IMR-90 (cell line): ENCODE results near the gene CDK5. TPM values are rescaled to one million over a fixed set of nuclear protein-coding genes. Genes with fewer than 3 reads are reported as not detected.

Experiments
- ATAC-seq: fragments of 200-7000 bp; cut with Tn5 transposase; 2 replicates; pipeline ENCODE4 v1.9.1; 2020; ENCODE audit warnings: low read depth, mild to moderate bottlenecking, moderate library complexity
- BruUV-seq: library from RNA; stranded (reverse); fragments of 400-500 nt; replicated peaks from 2 replicates; lab custom pipeline; 2021; lab: Mats Ljungman, UMichigan
- CTCF ChIA-PET: fragments of 300-600 bp; formaldehyde crosslinking; extraction: SDS; loops from one replicate; lab custom pipeline; 2021; ENCODE audit warnings: antibody characterized with exemption; lab: Yijun Ruan, JAX
- POLR2A ChIA-PET: fragments of 300-600 bp; sonication (Branson Sonifier 250); formaldehyde crosslinking; loops from one replicate; lab custom pipeline; 2022; ENCODE audit warnings: antibody characterized with exemption; ENCODE audit not compliant: unreplicated experiment; lab: Charles Lee
- DNase-seq: peaks from one replicate; pipeline ENCODE4 v3.0.0; 2013
- H2AFZ ChIP-seq: replicated peaks from 2 replicates; pipeline ENCODE3; 2013; ENCODE audit warnings: low read length, mild to moderate bottlenecking; ENCODE audit not compliant: poor library complexity
- H2AK5ac ChIP-seq: 2 replicates; pipeline ENCODE4 v1.6.1; 2013; ENCODE audit warnings: low read depth, low read length, inconsistent platforms
- H2AK9ac ChIP-seq: replicated peaks from 2 replicates; pipeline ENCODE3; 2013; ENCODE audit warnings: mild to moderate bottlenecking, low read depth, low read length, moderate library complexity; ENCODE audit not compliant: poor library complexity
- H2BK120ac ChIP-seq: 2 replicates; pipeline ENCODE4 v1.6.1; 2013; ENCODE audit warnings: low read depth, low read length, inconsistent platforms
- H2BK15ac ChIP-seq: 3 replicates; pipeline ENCODE4 v1.6.1; 2013; ENCODE audit warnings: low read depth, low read length, inconsistent platforms
- H2BK20ac ChIP-seq: 2 replicates; pipeline ENCODE4 v1.6.1; 2013; ENCODE audit warnings: low read depth, mild to moderate bottlenecking, inconsistent platforms, low read length, moderate library complexity
- H2BK5ac ChIP-seq: 2 replicates; pipeline ENCODE4 v1.6.1; 2013; ENCODE audit warnings: mild to moderate bottlenecking, low read depth, low read length, inconsistent platforms; ENCODE audit not compliant: poor library complexity, severe bottlenecking
- H3K14ac ChIP-seq: replicated peaks from 2 replicates; pipeline ENCODE4 v1.6.1; 2013; ENCODE audit warnings: low read depth, low read length, inconsistent platforms
- H3K18ac ChIP-seq: 2 replicates; pipeline ENCODE4 v1.6.1; 2013; ENCODE audit warnings: low read depth, low read length, control low read depth
- H3K23ac ChIP-seq: 2 replicates; pipeline ENCODE4 v1.6.1; 2013; ENCODE audit warnings: low read depth, low read length, inconsistent platforms
- H3K27ac ChIP-seq: 2 replicates; pipeline ENCODE4 v1.5.1; 2013; ENCODE audit warnings: mild to moderate bottlenecking, control low read depth, low read length; ENCODE audit not compliant: insufficient read depth
- H3K27me3 ChIP-seq: 2 replicates; pipeline ENCODE4 v1.6.1; 2013; ENCODE audit warnings: low read length; ENCODE audit not compliant: control insufficient read depth, insufficient read depth
- H3K36me3 ChIP-seq: 2 replicates; pipeline ENCODE4 v1.6.1; 2013; ENCODE audit warnings: low read length, mixed read lengths; ENCODE audit not compliant: control insufficient read depth, insufficient read depth
- H3K4ac ChIP-seq: 2 replicates; pipeline ENCODE4 v1.6.1; 2013; ENCODE audit warnings: low read depth, low read length, inconsistent platforms
- H3K4me1 ChIP-seq: 2 replicates; pipeline ENCODE4 v1.6.1; 2013; ENCODE audit warnings: low read length, mixed read lengths; ENCODE audit not compliant: control insufficient read depth, insufficient read depth
- H3K4me2 ChIP-seq: 2 replicates; pipeline ENCODE4 v1.6.1; 2013; ENCODE audit warnings: low read depth, mild to moderate bottlenecking, control low read depth, low read length, moderate library complexity
- H3K4me3 ChIP-seq: 2 replicates; pipeline ENCODE4 v1.5.1; 2013; ENCODE audit warnings: low read depth, mild to moderate bottlenecking, control low read depth, low read length, moderate library complexity; ENCODE audit not compliant: insufficient read depth
- H3K56ac ChIP-seq: 2 replicates; pipeline ENCODE4 v1.6.1; 2013; ENCODE audit warnings: low read length, inconsistent platforms; ENCODE audit not compliant: insufficient read depth; ENCODE audit errors: extremely low read depth
- H3K79me1 ChIP-seq, 2 experiments: 2 replicates each; pipeline ENCODE4 v1.6.1; 2013; ENCODE audit warnings: low read length in 2 of 2, inconsistent platforms in 1 of 2, low read depth in 1 of 2
- H3K9ac ChIP-seq: 2 replicates; pipeline ENCODE4 v1.6.1; 2013; ENCODE audit warnings: low read depth, low read length, control low read depth
- H3K9me1 ChIP-seq: 2 replicates; pipeline ENCODE4 v1.6.1; 2013; ENCODE audit warnings: low read length, inconsistent platforms; ENCODE audit not compliant: insufficient read depth
- H3K9me3 ChIP-seq: 2 replicates; pipeline ENCODE4 v1.6.1; 2013; ENCODE audit warnings: low read length; ENCODE audit not compliant: control insufficient read depth, insufficient read depth
- H4K20me1 ChIP-seq: 2 replicates; pipeline ENCODE4 v1.6.1; 2013; ENCODE audit warnings: low read length, inconsistent platforms; ENCODE audit not compliant: insufficient read depth
- H4K5ac ChIP-seq: 2 replicates; pipeline ENCODE4 v1.6.1; 2013; ENCODE audit warnings: mild to moderate bottlenecking, low read depth, low read length, control low read depth
- H4K8ac ChIP-seq, 2 experiments: 2 replicates each; pipeline ENCODE4 v1.6.1; 2013; ENCODE audit warnings: low read depth in 2 of 2, low read length in 2 of 2, control low read depth in 1 of 2, inconsistent platforms in 1 of 2
- H4K91ac ChIP-seq: 2 replicates; pipeline ENCODE4 v1.6.1; 2013; ENCODE audit warnings: low read depth, low read length, inconsistent platforms; ENCODE audit not compliant: insufficient read depth
- CTCF ChIP-seq: conservative IDR thresholded peaks from 2 replicates; pipeline ENCODE4 v1.5.1; 2012; ENCODE audit warnings: mild to moderate bottlenecking, low read depth, low read length, improper control_type of control experiment
- POLR2A ChIP-seq: IDR thresholded peaks from 2 replicates; pipeline ENCODE4 v1.6.1; 2012; ENCODE audit warnings: mild to moderate bottlenecking, low read depth, low read length
- whole genome bisulfite sequencing, 2 experiments: methylation state at CpG; one replicate each; pipeline versions ENCODE4 v1.1.5 to v1.1.7; 2013; ENCODE audit warnings: missing lambda C conversion rate in 2 of 2; ENCODE audit not compliant: insufficient read length in 1 of 2; ENCODE audit errors: extremely low coverage in 2 of 2; 5-methylcytosine and 5-hydroxymethylcytosine counted together
- dilution Hi-C: fragments of 300-500 bp; cut with HindIII; formaldehyde crosslinking; loops from one replicate; pipeline ENCODE4 v1.14.3; 2018; ENCODE audit warnings: low sequenced_read_pairs; ENCODE audit not compliant: unreplicated experiment
- in situ Hi-C: fragments of 300-500 bp; cut with MboI; formaldehyde crosslinking; loops from 3 replicates; pipeline ENCODE4 v1.14.3; 2019; ENCODE audit warnings: low sequenced_read_pairs, inconsistent platforms, mixed read lengths
- intact Hi-C: fragments of 100-400 bp; cut with micrococcal nuclease; formaldehyde crosslinking; loops from 2 replicates; pipeline ENCODE4 v1.10.0; 2022
- polyA plus RNA-seq, 3 experiments: library from polyadenylated mRNA; depleted of rRNA; stranded (reverse); fragments of >200 nt; gene quantifications; 2 replicates each; pipeline ENCODE4 v1.2.3, GENCODE V29; 2012; ENCODE audit warnings: low replicate concordance in 1 of 3
- total RNA-seq: library from RNA; depleted of rRNA; stranded (reverse); fragments of >200 nt; gene quantifications from 2 replicates; pipeline ENCODE4 v1.2.3, GENCODE V29; 2012

Gene CDK5
- total and polyA plus RNA-seq, 2 of the 4 experiments (the other 2 are of a cell fraction) = 22.4 to 34.8 TPM

GRCh38 chr7:151008511-151009323 is 49.0 kb downstream of the CDK5 start:
- no peak overlapping the region for H4K5ac ChIP-seq
- BruUV-seq = no TSS peak
- H3K9me1 ChIP-seq = no peaks in the 10 kb centered on the region
- intact Hi-C loops (no loop called here), dilution Hi-C loops (no loop called here), in situ Hi-C loops (no loop called here)
- H2AK9ac ChIP-seq = no peak overlapping the region
- H2AFZ ChIP-seq = peak overlapping the region; percentile 1
- H3K4me2 ChIP-seq = no peak overlapping the region
- H3K14ac ChIP-seq = no peak overlapping the region
- no peak overlapping the region for H3K27ac ChIP-seq
- peak; percentile 44 for TF ChIP-seq CTCF
- no peak for TF ChIP-seq POLR2A
- no peak overlapping the region for H4K91ac ChIP-seq
- 0 out of 4 replicates have a peak overlapping the region, but pooled peaks of 1 of the 2 experiments have one; percentile 28 for H4K8ac ChIP-seq
- H3K9ac ChIP-seq = no peak overlapping the region
- H2BK5ac ChIP-seq = no peak overlapping the region
- H3K4me1 ChIP-seq = peaks cover 9% of the 10 kb centered on the region; the same call in 1 of the 2 replicates
- ATAC-seq (no peak), DNase-seq (no peak)
- H3K23ac ChIP-seq = no peak overlapping the region
- no peak overlapping the region for H2BK120ac ChIP-seq
- no peaks in the 10 kb centered on the region for H4K20me1 ChIP-seq
- H3K4me3 ChIP-seq = no peak overlapping the region
- 55% methylated on average over 23 of the region's 40 CpGs; no CpG with 5 or more reads in 1 of the 2 experiments for WGBS, 2 experiments
- no peaks in the 10 kb centered on the region for H3K36me3 ChIP-seq
- no peak overlapping the region for H3K56ac ChIP-seq
- H3K4ac ChIP-seq = no peak overlapping the region
- no peak overlapping the region for H2BK20ac ChIP-seq
- no peaks in the 10 kb centered on the region for H3K79me1 ChIP-seq
- peaks cover 15% of the 10 kb centered on the region for H3K27me3 ChIP-seq
- no peak overlapping the region for H3K18ac ChIP-seq
- H3K9me3 ChIP-seq = no peaks in the 10 kb centered on the region
- no peak overlapping the region for H2AK5ac ChIP-seq
- ChIA-PET CTCF (interaction anchor here (1.0 to 1.4 kb wide), 2 partner anchors 10 to 28 kb away, joined by 3 to 4 read pairs; no protein-coding TSS in a partner anchor), POLR2A (no interaction called here)
- H2BK15ac ChIP-seq = no peak overlapping the region
